Measurements from ENCODE around the gene MTG2.

MTG2 gene

GRCh38 chr20:62222972-62223371, 40.1 kb downstream of the MTG2 start:
- DNase-seq, result no peak

- no peak for DNase-seq
Observed at GRCh38 chr20:62223571-62223970, 40.7 kb downstream of the MTG2 start.

- no peak for DNase-seq
Observed at GRCh38 chr20:62224113-62224855, 41.5 kb downstream of the MTG2 start.

GRCh38 chr20:62225026-62225425, 42.2 kb downstream of the MTG2 start:
- DNase-seq, result no peak

- no peak for DNase-seq
Observed at GRCh38 chr20:62225820-62226635, 43.2 kb downstream of the MTG2 start.

GRCh38 chr20:62226707-62227590, 44.1 kb downstream of the MTG2 start:
- no peak for DNase-seq

- DNase-seq, result no peak
Observed at GRCh38 chr20:62227591-62227976, 44.8 kb downstream of the MTG2 start.

- no peak for DNase-seq
Observed at GRCh38 chr20:62227977-62228958, 45.4 kb downstream of the MTG2 start.

- no peak for DNase-seq
Observed at GRCh38 chr20:62228982-62229545, 46.2 kb downstream of the MTG2 start.

GRCh38 chr20:62229667-62230066, 46.8 kb downstream of the MTG2 start:
- no peak for DNase-seq

GRCh38 chr20:62230276-62230675, 47.4 kb downstream of the MTG2 start:
- DNase-seq, result no peak

- no peak for DNase-seq
Observed at GRCh38 chr20:62230696-62231095, 47.9 kb downstream of the MTG2 start.

GRCh38 chr20:62231292-62231691, 48.5 kb downstream of the MTG2 start:
- no peak for DNase-seq

GRCh38 chr20:62232194-62232593, 49.4 kb downstream of the MTG2 start:
- no peak for DNase-seq

GRCh38 chr20:62232770-62233645, 50.2 kb downstream of the MTG2 start:
- no peak for DNase-seq

GRCh38 chr20:62233684-62234083, 50.9 kb downstream of the MTG2 start:
- DNase-seq, result no peak

- no peak for DNase-seq
Observed at GRCh38 chr20:62234339-62234738, 51.5 kb downstream of the MTG2 start.

- no peak for DNase-seq
Observed at GRCh38 chr20:62235001-62235776, 52.4 kb downstream of the MTG2 start.

- no peak for DNase-seq
Observed at GRCh38 chr20:62235777-62236157, 52.9 kb downstream of the MTG2 start.

- DNase-seq, result no peak
Observed at GRCh38 chr20:62236200-62236599, 53.4 kb downstream of the MTG2 start.
